Epithelial cell of esophagus (primary cell): ENCODE measurements around the gene FNDC3B.

Source experiments
- DNase-seq: peaks from one replicate; pipeline ENCODE4 v3.0.0; 2010; ENCODE audit warnings: low read depth
- H3K4me3 ChIP-seq: 2 replicates; pipeline ENCODE4 v1.5.1; 2011; ENCODE audit warnings: mild to moderate bottlenecking, low read length, control low read depth
- CTCF ChIP-seq: IDR thresholded peaks from 2 replicates; pipeline ENCODE4 v1.5.1; 2011; ENCODE audit warnings: low read depth, mild to moderate bottlenecking, low read length, control low read depth, inconsistent platforms; ENCODE audit not compliant: insufficient read depth; ENCODE audit errors: missing control alignments

FNDC3B gene

GRCh38 chr3:172136330-172136729 is 97.0 kb downstream of the FNDC3B start:
- H3K4me3 ChIP-seq: no peak overlapping the region
- DNase-seq: no peak
- no peak for TF ChIP-seq CTCF

GRCh38 chr3:172137287-172138192 is 98.2 kb downstream of the FNDC3B start:
- no peak for TF ChIP-seq CTCF
- peak; percentile 52 for DNase-seq
- no peak overlapping the region for H3K4me3 ChIP-seq

GRCh38 chr3:172138193-172138537 is 98.8 kb downstream of the FNDC3B start:
- no peak overlapping the region for H3K4me3 ChIP-seq
- TF ChIP-seq CTCF: no peak
- no peak for DNase-seq

GRCh38 chr3:172138792-172139507 is 99.6 kb downstream of the FNDC3B start:
- no peak overlapping the region for H3K4me3 ChIP-seq
- no peak for TF ChIP-seq CTCF
- DNase-seq: peak; percentile 71

- no peak overlapping the region for H3K4me3 ChIP-seq
- no peak for DNase-seq
- no peak for TF ChIP-seq CTCF
Measured at GRCh38 chr3:172139528-172140276, 100.3 kb downstream of the FNDC3B start.

- H3K4me3 ChIP-seq: no peak overlapping the region
- TF ChIP-seq CTCF: peak; percentile 25
- peak; percentile 98 for DNase-seq
Measured at GRCh38 chr3:172140499-172141391, 101.4 kb downstream of the FNDC3B start.
